ENCODE data around the gene CBX3. TPM values are rescaled to one million over a fixed set of nuclear protein-coding genes. Genes with fewer than 3 reads are reported as not detected.
"Not testable (repeated sequence)": the region's sequence is repeated elsewhere in the genome, so short reads cannot be mapped to it uniquely, and the experiment has no call there.

CBX3 gene
- 100 to 1,000 TPM; 217 to 235 TPM for total RNA-seq

- Mint-ChIP-seq H3K9me3 (no peaks in the 10 kb centered on the region), H3K27ac (peak within 1 kb of the TSS; percentile 100), H3K4me1 (peaks cover 44% of the 10 kb centered on the region), H3K27me3 (no peaks in the 10 kb centered on the region), H3K36me3 (ENCODE audit: low read depth) (peaks cover 75% of the 10 kb centered on the region), H3K4me3 (peak within 1 kb of the TSS; percentile 97)
- ChIA-PET POLR2A (interaction anchor here (0.6 to 2.1 kb wide), 4 partner anchors 13 to 93 kb away, joined by 3 to 7 read pairs (median 5); no protein-coding TSS in a partner anchor), CTCF (interaction anchor here (0.6 to 1.5 kb wide), 2 partner anchors 10 to 40 kb away, joined by 3 to 4 read pairs; no protein-coding TSS in a partner anchor)
- peak; percentile 93 for DNase-seq
These were observed at the start of gene CBX3 for GRCh38 chr7:26201247-26202018. TSS of gene CBX3 (plus strand) at chr7:26201745. CDS start at chr7:26202999, 1,254 bp downstream.

- H3K4me3 Mint-ChIP-seq = peak within 1 kb of the TSS; percentile 90
- POLR2A ChIA-PET = interaction anchor here (1.1 to 1.5 kb wide), 2 partner anchors 37 to 47 kb away, joined by 3 to 10 read pairs; no protein-coding TSS in a partner anchor
- peak within 1 kb of the TSS; percentile 98 for H3K27ac Mint-ChIP-seq
- no peaks in the 10 kb centered on the region for H3K36me3 Mint-ChIP-seq (ENCODE audit: low read depth)
- H3K27me3 Mint-ChIP-seq = no peaks in the 10 kb centered on the region
- CTCF ChIA-PET = interaction anchor here (0.6 to 3.6 kb wide), 15 partner anchors 9 to 290 kb away, joined by 3 to 17 read pairs (median 4); no protein-coding TSS in a partner anchor
- H3K4me1 Mint-ChIP-seq = peaks cover 62% of the 10 kb centered on the region
- H3K9me3 Mint-ChIP-seq = no peaks in the 10 kb centered on the region
- DNase-seq = peak; percentile 85
These were observed 49.4 kb upstream of the CBX3 start, which contains the start of gene NFE2L3 for GRCh38 chr7:26151953-26152781. TSS of gene NFE2L3 (plus strand) at chr7:26152198. CDS start at chr7:26152499, 301 bp downstream.

GRCh38 chr7:26152782-26153240 is 48.7 kb upstream of the CBX3 start:
- H3K4me1 Mint-ChIP-seq = peaks cover 68% of the 10 kb centered on the region
- ChIA-PET CTCF (interaction anchor here (1.2 to 3.6 kb wide), 6 partner anchors 9 to 290 kb away, joined by 3 to 17 read pairs (median 6); no protein-coding TSS in a partner anchor), POLR2A (interaction anchor here (1.1 to 1.5 kb wide), 2 partner anchors 36 to 47 kb away, joined by 3 to 10 read pairs; no protein-coding TSS in a partner anchor)
- H3K36me3 Mint-ChIP-seq (ENCODE audit: low read depth); H3K27me3 Mint-ChIP-seq; H3K9me3 Mint-ChIP-seq: not testable (repeated sequence)
- peak; percentile 41 for DNase-seq
- H3K27ac Mint-ChIP-seq = peak overlapping the region; percentile 91
- peak overlapping the region; percentile 88 for H3K4me3 Mint-ChIP-seq

- H3K4me3 Mint-ChIP-seq = peak overlapping the region; percentile 88
- H3K27me3 Mint-ChIP-seq = no peaks in the 10 kb centered on the region
- DNase-seq = no peak
- H3K36me3 Mint-ChIP-seq (ENCODE audit: low read depth) = peaks cover 6% of the 10 kb centered on the region
- H3K9me3 Mint-ChIP-seq = no peaks in the 10 kb centered on the region
- POLR2A ChIA-PET = no interaction called here
- CTCF ChIA-PET = interaction anchor here (1.4 to 3.2 kb wide), 2 partner anchors 14 to 291 kb away, joined by 4 to 16 read pairs; no protein-coding TSS in a partner anchor
- peak overlapping the region; percentile 91 for H3K27ac Mint-ChIP-seq
- H3K4me1 Mint-ChIP-seq = peaks cover 74% of the 10 kb centered on the region
These were observed 48.2 kb upstream of the CBX3 start for GRCh38 chr7:26153241-26153822.

GRCh38 chr7:26153823-26154783 is 47.4 kb upstream of the CBX3 start:
- Mint-ChIP-seq H3K27me3 (no peaks in the 10 kb centered on the region), H3K27ac (peak overlapping the region; percentile 91), H3K9me3 (no peaks in the 10 kb centered on the region), H3K4me1 (peaks cover 81% of the 10 kb centered on the region), H3K4me3 (peak overlapping the region; percentile 88), H3K36me3 (ENCODE audit: low read depth) (peaks cover 8% of the 10 kb centered on the region)
- CTCF ChIA-PET = interaction anchor here (0.9 to 3.2 kb wide), 3 partner anchors 13 to 63 kb away, joined by 3 to 16 read pairs (median 9); no protein-coding TSS in a partner anchor
- DNase-seq = no peak
- POLR2A ChIA-PET = no interaction called here

- Mint-ChIP-seq H3K36me3 (ENCODE audit: low read depth) (peaks cover 18% of the 10 kb centered on the region), H3K27me3 (no peaks in the 10 kb centered on the region), H3K27ac (peak overlapping the region; percentile 78), H3K9me3 (no peaks in the 10 kb centered on the region), H3K4me1 (peaks cover 85% of the 10 kb centered on the region), H3K4me3 (peak overlapping the region; percentile 68)
- no peak for DNase-seq
- ChIA-PET CTCF (interaction anchor here (0.5 to 3.2 kb wide), 7 partner anchors 11 to 301 kb away, joined by 3 to 16 read pairs (median 3); no protein-coding TSS in a partner anchor), POLR2A (interaction anchor here (0.5 to 1.6 kb wide), 7 partner anchors 36 to 833 kb away, joined by 3 to 5 read pairs (median 4); partner anchors contain the start of genes CBX3, HNRNPA2B1 and SNX10)
These were observed 45.8 kb upstream of the CBX3 start for GRCh38 chr7:26155531-26156375.

GRCh38 chr7:26156451-26157420 is 44.8 kb upstream of the CBX3 start:
- Mint-ChIP-seq H3K36me3 (ENCODE audit: low read depth) (peaks cover 20% of the 10 kb centered on the region), H3K4me3 (peak overlapping the region; percentile 68), H3K27ac (peak overlapping the region; percentile 78), H3K9me3 (no peaks in the 10 kb centered on the region), H3K4me1 (peaks cover 78% of the 10 kb centered on the region), H3K27me3 (no peaks in the 10 kb centered on the region)
- ChIA-PET POLR2A (interaction anchor here (0.7 to 1.6 kb wide), 4 partner anchors 40 to 135 kb away, joined by 3 to 5 read pairs (median 4); partner anchors contain the start of genes CBX3, HNRNPA2B1 and SNX10), CTCF (interaction anchor here (0.6 to 3.2 kb wide), 7 partner anchors 9 to 40 kb away, joined by 3 to 16 read pairs (median 6); no protein-coding TSS in a partner anchor)
- peak; percentile 56 for DNase-seq

- Mint-ChIP-seq H3K4me1 (peaks cover 77% of the 10 kb centered on the region), H3K9me3 (no peaks in the 10 kb centered on the region), H3K27me3 (no peaks in the 10 kb centered on the region), H3K36me3 (ENCODE audit: low read depth) (peaks cover 22% of the 10 kb centered on the region), H3K4me3 (no peak overlapping the region), H3K27ac (peak overlapping the region; percentile 46)
- ChIA-PET POLR2A (interaction anchor here (0.5 kb wide), 1 partner anchor 1733 kb away, joined by 3 read pairs; no protein-coding TSS in a partner anchor), CTCF (interaction anchor here (0.5 to 1.8 kb wide), 5 partner anchors 8 to 64 kb away, joined by 3 to 6 read pairs (median 5); no protein-coding TSS in a partner anchor)
- no peak for DNase-seq
These were observed 43.9 kb upstream of the CBX3 start for GRCh38 chr7:26157520-26158105.

- no peak overlapping the region for H3K27ac Mint-ChIP-seq
- no peak for DNase-seq
- CTCF ChIA-PET = no interaction called here
- no peaks in the 10 kb centered on the region for H3K27me3 Mint-ChIP-seq
- H3K36me3 Mint-ChIP-seq (ENCODE audit: low read depth) = peaks cover 31% of the 10 kb centered on the region
- peaks cover 68% of the 10 kb centered on the region for H3K4me1 Mint-ChIP-seq
- peaks cover 3% of the 10 kb centered on the region for H3K9me3 Mint-ChIP-seq
- POLR2A ChIA-PET = no interaction called here
- no peak overlapping the region for H3K4me3 Mint-ChIP-seq
These were observed 42.3 kb upstream of the CBX3 start for GRCh38 chr7:26159243-26159642.

All from activated CD4-positive, alpha-beta T cell treated with anti-CD3 and anti-CD28 coated beads, Interleukin-2, amount 10 ng/mL, durations not matched to agents 7 days and 5 days (primary cell).